DND-41 (cell line): Measurements from ENCODE around the gene GPR37L1.

Experiments used
- ATAC-seq: fragments of 200-7000 bp; cut with Tn5 transposase; 3 replicates; pipeline ENCODE4 v1.9.1; 2021; ENCODE audit warnings: low read depth; ENCODE audit not compliant: insufficient read depth
- DNase-seq: peaks from one replicate; pipeline ENCODE4 v3.0.0-alpha.2; 2020
- H2AFZ ChIP-seq: 2 replicates; pipeline ENCODE4 v1.6.0; 2012; ENCODE audit warnings: low read depth, low read length
- H3K27ac ChIP-seq: 2 replicates; pipeline ENCODE4 v1.5.1; 2012; ENCODE audit warnings: low read length, inconsistent platforms
- H3K27me3 ChIP-seq: fragments of 200-600 bp; sonication (generic); 2 replicates; pipeline ENCODE4 v1.6.0; 2012; ENCODE audit warnings: low read length, mild to moderate bottlenecking, inconsistent platforms; ENCODE audit not compliant: insufficient read depth, poor library complexity
- H3K36me3 ChIP-seq: 2 replicates; pipeline ENCODE4 v1.5.1; 2012; ENCODE audit warnings: low read length, inconsistent platforms; ENCODE audit not compliant: insufficient read depth
- H3K4me1 ChIP-seq: 2 replicates; pipeline ENCODE4 v1.5.1; 2012; ENCODE audit warnings: mild to moderate bottlenecking, low read length; ENCODE audit not compliant: insufficient read depth
- H3K4me2 ChIP-seq: 2 replicates; pipeline ENCODE4 v1.6.0; 2012; ENCODE audit warnings: mild to moderate bottlenecking, moderate library complexity, low read length, inconsistent platforms; ENCODE audit not compliant: insufficient read depth
- H3K4me3 ChIP-seq, 2 experiments: fragments of 200-600 bp in 1 of 2; shearing (Covaris generic) in 1 of 2; 2 replicates each; pipeline ENCODE4 v1.5.1; 2012 to 2016; ENCODE audit warnings: inconsistent platforms in 2 of 2, low read length in 2 of 2, mild to moderate bottlenecking in 2 of 2, low read depth in 1 of 2, moderate library complexity in 1 of 2
- H3K79me2 ChIP-seq: 2 replicates; pipeline ENCODE4 v1.6.0; 2012; ENCODE audit warnings: low read length, inconsistent platforms; ENCODE audit not compliant: insufficient read depth
- H3K9ac ChIP-seq: 2 replicates; pipeline ENCODE4 v1.6.0; 2012; ENCODE audit warnings: low read depth, mild to moderate bottlenecking, inconsistent platforms, low read length, moderate library complexity
- H3K9me3 ChIP-seq: 2 replicates; pipeline ENCODE4 v1.5.1; 2012; ENCODE audit warnings: low read length, moderate library complexity, mild to moderate bottlenecking, inconsistent platforms; ENCODE audit not compliant: insufficient read depth, severe bottlenecking
- H4K20me1 ChIP-seq: 2 replicates; pipeline ENCODE4 v1.6.0; 2012; ENCODE audit warnings: low read length; ENCODE audit not compliant: insufficient read depth
- EZH2 ChIP-seq: IDR thresholded peaks from 3 replicates; pipeline ENCODE4 v1.6.1; 2012; ENCODE audit warnings: borderline replicate concordance, low read depth, mild to moderate bottlenecking, moderate library complexity, low read length, inconsistent platforms; ENCODE audit not compliant: severe bottlenecking
- TF ChIP-seq, protein P1 (sequence below): IDR thresholded peaks from 2 replicates; pipeline ENCODE4 v1.5.1; 2012; ENCODE audit warnings: borderline replicate concordance, low read length, moderate library complexity, mild to moderate bottlenecking; ENCODE audit not compliant: poor library complexity, severe bottlenecking; ENCODE audit errors: extremely low read depth

Gene GPR37L1

DNA sequence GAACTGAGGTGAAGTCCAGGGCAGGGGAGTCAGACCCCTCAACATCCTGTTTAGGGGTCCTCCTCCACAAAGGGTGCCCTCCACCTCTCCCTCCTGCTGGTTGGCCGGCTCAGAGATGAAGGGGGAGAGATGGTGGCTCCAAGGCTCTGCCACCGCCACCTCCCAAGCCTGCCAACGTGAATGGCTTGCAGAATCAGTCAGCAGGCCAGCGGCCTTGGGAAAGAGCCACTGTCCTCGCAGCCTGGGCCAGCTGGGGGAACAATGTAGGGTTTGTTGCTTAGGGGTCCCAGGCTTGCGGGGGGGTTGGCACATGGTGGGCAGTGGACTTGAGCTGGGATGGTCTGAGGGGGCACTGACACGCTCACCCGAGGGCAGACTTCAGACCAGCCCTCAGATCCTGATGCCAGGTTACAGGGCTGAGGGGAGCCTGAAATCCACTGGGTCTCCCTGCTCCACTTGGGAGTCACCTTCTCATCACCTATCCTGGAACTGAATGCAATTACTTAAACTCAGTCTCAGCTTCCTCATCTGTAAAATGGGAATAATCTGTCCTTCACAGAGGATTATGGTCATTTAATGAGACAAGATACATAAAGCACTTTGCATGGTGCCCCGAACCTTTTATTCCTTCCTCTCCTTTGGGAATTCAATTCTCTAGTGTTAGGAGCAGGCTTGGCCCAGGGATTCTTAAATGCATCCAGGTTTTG is 8.3 kb downstream of the GPR37L1 start:
- no peak overlapping the region for H3K27ac ChIP-seq
- H3K4me2 ChIP-seq: no peak overlapping the region
- peaks cover 5% of the 10 kb centered on the region for H3K27me3 ChIP-seq
- no peak for TF ChIP-seq EZH2
- TF ChIP-seq, protein P1, sequence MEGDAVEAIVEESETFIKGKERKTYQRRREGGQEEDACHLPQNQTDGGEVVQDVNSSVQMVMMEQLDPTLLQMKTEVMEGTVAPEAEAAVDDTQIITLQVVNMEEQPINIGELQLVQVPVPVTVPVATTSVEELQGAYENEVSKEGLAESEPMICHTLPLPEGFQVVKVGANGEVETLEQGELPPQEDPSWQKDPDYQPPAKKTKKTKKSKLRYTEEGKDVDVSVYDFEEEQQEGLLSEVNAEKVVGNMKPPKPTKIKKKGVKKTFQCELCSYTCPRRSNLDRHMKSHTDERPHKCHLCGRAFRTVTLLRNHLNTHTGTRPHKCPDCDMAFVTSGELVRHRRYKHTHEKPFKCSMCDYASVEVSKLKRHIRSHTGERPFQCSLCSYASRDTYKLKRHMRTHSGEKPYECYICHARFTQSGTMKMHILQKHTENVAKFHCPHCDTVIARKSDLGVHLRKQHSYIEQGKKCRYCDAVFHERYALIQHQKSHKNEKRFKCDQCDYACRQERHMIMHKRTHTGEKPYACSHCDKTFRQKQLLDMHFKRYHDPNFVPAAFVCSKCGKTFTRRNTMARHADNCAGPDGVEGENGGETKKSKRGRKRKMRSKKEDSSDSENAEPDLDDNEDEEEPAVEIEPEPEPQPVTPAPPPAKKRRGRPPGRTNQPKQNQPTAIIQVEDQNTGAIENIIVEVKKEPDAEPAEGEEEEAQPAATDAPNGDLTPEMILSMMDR: no peak
- H3K79me2 ChIP-seq: no peaks in the 10 kb centered on the region
- H2AFZ ChIP-seq: no peak overlapping the region
- ATAC-seq (no peak), DNase-seq (no peak)
- H3K36me3 ChIP-seq: peaks cover 34% of the 10 kb centered on the region
- H3K9me3 ChIP-seq: no peaks in the 10 kb centered on the region
- H3K9ac ChIP-seq: no peak overlapping the region
- no peak overlapping the region for H3K4me3 ChIP-seq
- peaks cover 23% of the 10 kb centered on the region for H4K20me1 ChIP-seq
- H3K4me1 ChIP-seq: no peaks in the 10 kb centered on the region

DNA sequence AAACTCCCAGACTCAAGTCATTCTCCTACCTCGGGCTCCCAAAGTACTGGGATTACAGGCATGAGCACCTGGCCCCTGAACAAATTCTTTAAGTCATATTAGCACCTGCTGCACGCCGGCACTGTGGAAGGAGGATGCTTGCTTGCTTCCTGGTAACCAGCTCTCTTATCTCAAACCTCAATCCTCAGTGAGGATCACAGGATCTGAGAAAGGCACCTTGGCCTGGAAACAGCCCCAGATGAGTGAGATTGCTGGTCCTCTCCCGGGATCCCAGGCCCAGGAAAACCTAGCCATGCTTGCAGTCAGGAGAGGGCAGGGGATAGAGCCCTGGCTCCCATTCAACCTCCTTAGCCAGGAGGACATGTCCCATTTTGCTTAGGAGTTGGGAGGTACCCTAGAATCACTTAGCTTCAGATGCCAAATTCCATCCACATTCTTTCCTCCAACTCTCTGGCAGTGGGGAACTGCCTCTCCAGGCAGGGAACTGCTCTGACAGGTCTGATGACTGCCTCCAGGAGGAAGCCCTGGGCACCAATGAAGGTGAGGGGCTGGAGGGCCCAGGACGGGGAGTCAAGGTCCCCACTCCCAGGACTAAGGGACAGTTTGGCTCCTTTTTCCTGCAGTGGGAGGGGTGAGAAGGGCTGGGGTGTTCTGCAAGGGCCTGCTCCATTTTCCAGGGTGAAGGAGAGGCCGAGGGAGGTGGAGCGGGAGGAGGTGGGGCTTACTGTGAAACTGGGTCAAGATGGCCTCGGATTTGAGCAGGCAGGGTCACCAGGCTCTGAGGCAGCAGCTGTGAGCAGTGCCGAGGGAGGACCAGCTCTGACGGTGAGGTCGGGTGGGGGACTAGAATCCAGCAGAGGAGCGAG is 9.5 kb downstream of the GPR37L1 start:
- Histone ChIP-seq H2AFZ (no peak overlapping the region), H3K9ac (no peak overlapping the region), H3K4me3 (no peak overlapping the region), H3K4me1 (no peaks in the 10 kb centered on the region), H3K79me2 (peaks cover 2% of the 10 kb centered on the region; the same call in 1 of the 2 replicates), H4K20me1 (peaks cover 23% of the 10 kb centered on the region), H3K27ac (no peak overlapping the region), H3K9me3 (no peaks in the 10 kb centered on the region), H3K27me3 (no peaks in the 10 kb centered on the region), H3K36me3 (peaks cover 39% of the 10 kb centered on the region), H3K4me2 (no peak overlapping the region)
- no peak for TF ChIP-seq EZH2
- TF ChIP-seq, protein P1: no peak
- ATAC-seq (no peak), DNase-seq (no peak)

DNA sequence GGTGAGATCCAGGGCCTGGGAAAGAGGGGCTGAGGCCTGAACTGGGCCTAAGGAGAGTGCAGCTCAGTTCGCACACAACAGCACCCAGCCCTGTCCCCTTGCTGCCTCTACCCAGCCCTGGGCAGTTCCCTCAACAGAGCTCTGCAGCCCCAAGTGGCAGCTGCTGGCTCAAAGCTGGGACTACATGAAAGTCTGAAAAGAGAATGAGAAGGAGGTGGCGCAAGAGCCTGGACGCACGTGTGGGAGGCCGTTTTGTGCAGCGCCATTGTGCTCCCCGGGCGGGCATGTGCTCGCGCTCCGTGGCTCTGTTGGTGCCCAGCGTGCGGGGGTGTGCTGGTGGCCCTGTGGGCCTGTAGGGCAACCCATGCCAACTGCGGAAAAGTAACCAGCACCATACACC is 10.3 kb downstream of the GPR37L1 start:
- H3K4me3 ChIP-seq: no peak overlapping the region
- DNase-seq (no peak), ATAC-seq (no peak)
- no peak overlapping the region for H2AFZ ChIP-seq
- H3K27ac ChIP-seq: no peak overlapping the region
- peaks cover 47% of the 10 kb centered on the region for H3K36me3 ChIP-seq
- no peaks in the 10 kb centered on the region for H3K9me3 ChIP-seq
- no peak overlapping the region for H3K4me2 ChIP-seq
- no peaks in the 10 kb centered on the region for H3K27me3 ChIP-seq
- peaks cover 8% of the 10 kb centered on the region; the same call in 1 of the 2 replicates for H3K79me2 ChIP-seq
- peaks cover 27% of the 10 kb centered on the region for H4K20me1 ChIP-seq
- no peaks in the 10 kb centered on the region for H3K4me1 ChIP-seq
- TF ChIP-seq, protein P1: no peak
- no peak for TF ChIP-seq EZH2
- no peak overlapping the region for H3K9ac ChIP-seq
